GM19238 (cell line): Measurements from ENCODE around the gene DNHD1.

Source experiments
- DNase-seq: peaks from one replicate; pipeline ENCODE4 v3.0.0; 2011; ENCODE audit warnings: low spot score; ENCODE audit not compliant: insufficient read length

Gene DNHD1

GRCh38 chr11:6530848-6531247 is 33.8 kb downstream of the DNHD1 start:
- DNase-seq: no peak

GRCh38 chr11:6531267-6531752 is 34.2 kb downstream of the DNHD1 start:
- DNase-seq: peak; percentile 33

GRCh38 chr11:6538456-6538855 is 41.4 kb downstream of the DNHD1 start:
- no peak for DNase-seq

- DNase-seq: no peak
These were observed 41.9 kb downstream of the DNHD1 start for GRCh38 chr11:6538945-6539344.

- no peak for DNase-seq
These were observed 42.7 kb downstream of the DNHD1 start for GRCh38 chr11:6539748-6540268.

- DNase-seq: no peak
These were observed 44.3 kb downstream of the DNHD1 start for GRCh38 chr11:6541356-6541755.

- DNase-seq: no peak
These were observed 45.6 kb downstream of the DNHD1 start for GRCh38 chr11:6542727-6543126.

GRCh38 chr11:6544921-6545850 is 48.1 kb downstream of the DNHD1 start:
- no peak for DNase-seq

GRCh38 chr11:6545917-6546605 is 49.0 kb downstream of the DNHD1 start:
- DNase-seq: no peak

GRCh38 chr11:6546735-6547134 is 49.7 kb downstream of the DNHD1 start:
- no peak for DNase-seq

GRCh38 chr11:6547177-6547576 is 50.1 kb downstream of the DNHD1 start:
- no peak for DNase-seq

- DNase-seq: no peak
These were observed 51.0 kb downstream of the DNHD1 start for GRCh38 chr11:6548121-6548520.

GRCh38 chr11:6548641-6549040 is 51.6 kb downstream of the DNHD1 start:
- DNase-seq: no peak

- no peak for DNase-seq
These were observed 56.6 kb downstream of the DNHD1 start for GRCh38 chr11:6553634-6554033.

- no peak for DNase-seq
These were observed 58.0 kb downstream of the DNHD1 start for GRCh38 chr11:6554828-6555706.

GRCh38 chr11:6556139-6556949 is 59.3 kb downstream of the DNHD1 start:
- no peak for DNase-seq

- no peak for DNase-seq
These were observed 60.0 kb downstream of the DNHD1 start for GRCh38 chr11:6557063-6557462.

GRCh38 chr11:6557761-6558674 is 60.9 kb downstream of the DNHD1 start:
- DNase-seq: no peak

- no peak for DNase-seq
These were observed 62.3 kb downstream of the DNHD1 start for GRCh38 chr11:6559369-6559768.
